HepG2 (cell line): ENCODE data around the gene ADAMTS16. TPM values are rescaled to one million over a fixed set of nuclear protein-coding genes. Genes with fewer than 3 reads are reported as not detected.

Experiments
- ATAC-seq: fragments of 200-7000 bp; cut with Tn5 transposase; 3 replicates; pipeline ENCODE4 v1.9.1; 2020; ENCODE audit warnings: mild to moderate bottlenecking, moderate library complexity
- BruUV-seq: library from RNA; stranded (reverse); fragments of 400-500 nt; replicated peaks from 2 replicates; lab custom pipeline; 2021; lab: Mats Ljungman, UMichigan
- CTCF ChIA-PET: fragments of 300-600 bp; formaldehyde crosslinking; extraction: SDS; loops from one replicate; lab custom pipeline; 2021; ENCODE audit warnings: low total read pairs, inconsistent platforms, low intra/inter-chr PET ratio; lab: Yijun Ruan, JAX
- POLR2A ChIA-PET: fragments of 350-600 bp; sonication (Branson Sonifier 250); formaldehyde crosslinking; loops from one replicate; lab custom pipeline; 2020; ENCODE audit warnings: antibody characterized with exemption, inconsistent platforms; lab: Yijun Ruan, JAX
- DNase-seq: peaks from one replicate; pipeline ENCODE4 v3.0.0-alpha.2; 2015; ENCODE audit warnings: low spot score
- FAIRE-seq: peaks from 3 replicates; lab custom pipeline; 2011; peaks lifted over from hg19 to GRCh38; lab: Jason Lieb, UNC
- H2AFZ ChIP-seq: one replicate; pipeline ENCODE4 v1.6.1; 2011; ENCODE audit warnings: low read length, inconsistent platforms
- H3K27ac ChIP-seq: fragments of 300-600 bp; 3 replicates; pipeline ENCODE4 v1.8.0; 2011; ENCODE audit warnings: mixed run types, mild to moderate bottlenecking, mixed read lengths, low read length, inconsistent platforms; ENCODE audit not compliant: insufficient read depth; ENCODE audit errors: extremely low read length
- H3K27me3 ChIP-seq, 2 experiments: fragments of 200-600 bp in 1 of 2; 2 replicates in 1 of 2; 3 replicates in 1 of 2; pipeline versions ENCODE4 v1.6.0 to v1.8.0; 2011; ENCODE audit warnings: low read length in 2 of 2, mild to moderate bottlenecking in 2 of 2, moderate library complexity in 2 of 2, inconsistent platforms in 1 of 2; ENCODE audit not compliant: insufficient read depth in 2 of 2, control insufficient read depth in 1 of 2
- H3K36me3 ChIP-seq, 2 experiments: fragments of 200-600 bp in 1 of 2; replicated peaks in 1 of 2; 2 replicates in 1 of 2; 3 replicates in 1 of 2; pipeline versions ENCODE4 v1.5.1 to v1.8.0; 2011; ENCODE audit warnings: low read length in 2 of 2, inconsistent platforms in 1 of 2; ENCODE audit not compliant: insufficient read depth in 2 of 2, control insufficient read depth in 1 of 2
- H3K4me1 ChIP-seq: 2 replicates; pipeline ENCODE4 v1.5.1; 2012; ENCODE audit warnings: low read length, inconsistent platforms; ENCODE audit not compliant: insufficient read depth
- H3K4me2 ChIP-seq: 2 replicates; pipeline ENCODE4 v1.6.0; 2011; ENCODE audit warnings: low read depth, low read length, inconsistent platforms
- H3K4me3 ChIP-seq, 3 experiments: fragments of 200-600 bp in 1 of 3; sonication (generic), shearing (Covaris generic) in 1 of 3; replicated peaks in 1 of 3; 2 replicates each; pipeline ENCODE4 v1.5.1; 2011 to 2016; ENCODE audit warnings: low read length in 3 of 3, inconsistent platforms in 2 of 3, low read depth in 2 of 3, mild to moderate bottlenecking in 2 of 3, control low read depth in 1 of 3, mixed read lengths in 1 of 3; ENCODE audit not compliant: insufficient read depth in 1 of 3
- H3K79me2 ChIP-seq: one replicate; pipeline ENCODE4 v1.6.1; 2011; ENCODE audit warnings: low read length, inconsistent platforms; ENCODE audit not compliant: insufficient read depth
- H3K9ac ChIP-seq: 2 replicates; pipeline ENCODE4 v1.6.0; 2011; ENCODE audit warnings: mild to moderate bottlenecking, low read depth, low read length, inconsistent platforms; ENCODE audit not compliant: insufficient read depth
- H3K9me3 ChIP-seq: 2 replicates; pipeline ENCODE4 v1.5.1; 2012; ENCODE audit warnings: mild to moderate bottlenecking, low read length
- H4K20me1 ChIP-seq: 2 replicates; pipeline ENCODE4 v1.6.0; 2011; ENCODE audit warnings: inconsistent platforms, mild to moderate bottlenecking, low read length, moderate library complexity; ENCODE audit not compliant: insufficient read depth
- ARID2 ChIP-seq: sonication (generic); formaldehyde crosslinking; IDR thresholded peaks from 2 replicates; pipeline ENCODE4 v1.8.1; 2022; ENCODE audit warnings: mild to moderate bottlenecking, missing genetic modification reagents, borderline replicate concordance
- HDAC2 ChIP-seq: sonication (generic); formaldehyde crosslinking; IDR thresholded peaks from 2 replicates; pipeline ENCODE4 v1.4.0; 2020; ENCODE audit warnings: missing genetic modification reagents
- HNRNPUL1 ChIP-seq: fragments of 200-400 bp; formaldehyde crosslinking; IDR thresholded peaks from 2 replicates; pipeline ENCODE4 v1.6.1; 2017; ENCODE audit warnings: low read depth, mild to moderate bottlenecking, low read length, moderate library complexity
- HOXA5 ChIP-seq: sonication (generic); formaldehyde crosslinking; IDR thresholded peaks from 2 replicates; pipeline ENCODE4 v1.4.0; 2020; ENCODE audit warnings: missing genetic modification reagents
- MED1 ChIP-seq: sonication (generic); formaldehyde crosslinking; IDR thresholded peaks from 2 replicates; pipeline ENCODE4 v1.4.0; 2020; ENCODE audit warnings: missing genetic modification reagents
- NCOR1 ChIP-seq: fragments of 200-600 bp; sonication (generic); IDR thresholded peaks from 2 replicates; pipeline ENCODE4 v1.7.0; 2017; ENCODE audit warnings: antibody characterized with exemption, low read length, borderline replicate concordance
- NONO ChIP-seq, 2 experiments: fragments of 450-650 bp in 1 of 2; sonication (generic) in 1 of 2; formaldehyde crosslinking in 1 of 2; IDR thresholded peaks in 1 of 2; conservative IDR thresholded peaks in 1 of 2; 2 replicates each; pipeline versions ENCODE4 v1.6.1 to v1.8.0; 2017 to 2022; ENCODE audit warnings: mild to moderate bottlenecking in 1 of 2, missing genetic modification reagents in 1 of 2, moderate library complexity in 1 of 2
- PAF1 ChIP-seq: IDR thresholded peaks from 2 replicates; pipeline ENCODE4 v1.6.1; 2016; ENCODE audit warnings: missing genetic modification reagents, missing compliant biosample characterization
- SP4 ChIP-seq: sonication (generic); formaldehyde crosslinking; IDR thresholded peaks from 2 replicates; pipeline ENCODE4 v1.8.1; 2023; ENCODE audit warnings: mild to moderate bottlenecking, missing genetic modification reagents
- ZEB1 ChIP-seq: IDR thresholded peaks from 2 replicates; pipeline ENCODE4 v1.6.1; 2012; ENCODE audit warnings: mild to moderate bottlenecking, low read depth, inconsistent platforms; ENCODE audit not compliant: insufficient replicate concordance
- ZMYM2 ChIP-seq: sonication (generic); formaldehyde crosslinking; IDR thresholded peaks from 2 replicates; pipeline ENCODE4 v1.8.0; 2022; ENCODE audit warnings: mild to moderate bottlenecking, missing genetic modification reagents
- ZNF234 ChIP-seq: sonication (generic); formaldehyde crosslinking; conservative IDR thresholded peaks from 2 replicates; pipeline ENCODE4 v1.5.1; 2020; ENCODE audit warnings: mild to moderate bottlenecking, missing genetic modification reagents
- ZNF337 ChIP-seq: sonication (generic); formaldehyde crosslinking; IDR thresholded peaks from 2 replicates; pipeline ENCODE4 v1.5.1; 2020; ENCODE audit warnings: missing genetic modification reagents, low read depth, mild to moderate bottlenecking, borderline replicate concordance
- ZNF33A ChIP-seq: sonication (generic); formaldehyde crosslinking; IDR thresholded peaks from 2 replicates; pipeline ENCODE4 v1.5.1; 2020; ENCODE audit warnings: missing genetic modification reagents, mild to moderate bottlenecking, moderate library complexity, borderline replicate concordance
- ZNF343 ChIP-seq: sonication (generic); formaldehyde crosslinking; IDR thresholded peaks from 2 replicates; pipeline ENCODE4 v1.4.0; 2020; ENCODE audit warnings: mild to moderate bottlenecking, missing genetic modification reagents
- ZNF569 ChIP-seq: sonication (generic); formaldehyde crosslinking; IDR thresholded peaks from 2 replicates; pipeline ENCODE4 v1.5.0; 2020; ENCODE audit warnings: mild to moderate bottlenecking, missing genetic modification reagents, moderate library complexity, borderline replicate concordance
- ZNF766 ChIP-seq: sonication (generic); formaldehyde crosslinking; IDR thresholded peaks from 2 replicates; pipeline ENCODE4 v1.5.0; 2020; ENCODE audit warnings: missing genetic modification reagents, borderline replicate concordance
- ZNF788 ChIP-seq: sonication (generic); formaldehyde crosslinking; IDR thresholded peaks from 2 replicates; pipeline ENCODE4 v1.5.0; 2020; ENCODE audit warnings: mild to moderate bottlenecking, missing genetic modification reagents, borderline replicate concordance
- WGBS: methylation state at CpG from one replicate; pipeline ENCODE4 v1.1.6; 2017; ENCODE audit warnings: low lambda C conversion rate; 5-methylcytosine and 5-hydroxymethylcytosine counted together
- in situ Hi-C: cut with HindIII; loops from 2 replicates; pipeline ENCODE4 v1.10.0; 2017; ENCODE audit warnings: low pct_unique_long_range_greater_than_20kb; ENCODE audit not compliant: extremely low pct_ligation_motif_present
- intact Hi-C: fragments of 100-400 bp; cut with micrococcal nuclease; formaldehyde crosslinking; loops from one replicate; pipeline ENCODE4 v1.10.0; 2022; ENCODE audit not compliant: unreplicated experiment
- polyA plus RNA-seq, 8 experiments: library from polyadenylated mRNA; depleted of rRNA in 3 of 8; stranded (reverse) in 7 of 8; unstranded in 1 of 8; fragments of >200 nt; fragmentation: Illumina TruSeq in 4 of 8; extraction: Trizol in 4 of 8; gene quantifications; 2 replicates each; pipeline versions ENCODE4 v1.2.1 to v1.2.3, GENCODE V29; 2011 to 2016; ENCODE audit warnings: low read depth in 4 of 8, missing spikeins in 1 of 8, mixed read lengths in 1 of 8; ENCODE audit not compliant: insufficient read depth in 1 of 8
- total RNA-seq, 5 experiments: library from RNA; depleted of rRNA; stranded (reverse); fragments of >200 nt; fragmentation: Illumina TruSeq; extraction: Trizol; gene quantifications; 2 replicates each; pipeline ENCODE4 v1.2.3, GENCODE V29; 2016; ENCODE audit warnings: low read depth in 1 of 5
- TF ChIP-seq, protein P1 (sequence below): sonication (generic); formaldehyde crosslinking; IDR thresholded peaks from 2 replicates; pipeline ENCODE4 v1.4.0; 2020; ENCODE audit warnings: missing genetic modification reagents, borderline replicate concordance

Gene ADAMTS16
- total and polyA plus RNA-seq, 2 of the 13 experiments (the other 11 are each of a cell fraction or from before 2014, with no cell fraction given) = 0.02 to 0.03 TPM

DNA sequence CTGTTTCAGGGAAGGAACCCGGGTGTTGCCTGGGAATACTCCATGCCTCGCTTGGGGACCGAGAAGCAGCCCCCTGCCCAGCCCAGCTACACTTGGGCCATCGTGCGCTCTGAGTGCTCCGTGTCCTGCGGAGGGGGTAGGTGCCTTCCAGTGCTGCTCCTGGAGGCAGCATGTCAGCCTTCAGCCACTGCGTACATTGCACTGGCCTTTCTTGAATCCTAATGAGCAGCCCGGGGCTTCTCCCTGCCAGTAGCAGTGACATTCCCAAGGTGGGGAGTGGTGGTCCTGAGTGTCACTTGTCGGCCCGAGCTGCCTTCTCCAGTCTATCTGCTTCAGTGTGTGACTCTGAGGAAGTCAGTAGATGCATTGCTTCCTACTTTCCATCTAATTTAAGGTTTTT lies 101.9 kb downstream of the ADAMTS16 start (continued):
- no peak for TF ChIP-seq ZNF788
- TF ChIP-seq ZNF569 (CRISPR knock-in tag) = no peak
- TF ChIP-seq, all 625 proteins: peak for 0

DNA sequence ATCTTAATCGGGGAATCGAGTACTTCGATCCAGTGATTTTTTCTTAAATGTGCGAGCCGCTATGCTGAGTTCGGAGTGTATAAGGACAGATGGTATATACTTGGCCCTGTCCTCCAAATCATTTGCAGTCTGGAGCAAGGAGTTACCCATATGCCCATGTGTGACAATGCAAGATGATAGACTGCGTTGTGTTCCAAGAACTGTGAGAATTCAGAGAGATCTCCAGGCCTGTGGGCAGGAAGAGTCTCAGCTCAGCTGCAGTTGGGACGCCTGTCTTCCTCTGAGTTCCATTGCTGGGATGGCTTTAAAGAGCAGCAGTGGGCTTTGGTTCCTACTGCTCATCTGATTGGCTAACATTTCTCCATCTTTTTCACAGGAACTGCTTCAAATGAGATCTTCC lies 106.6 kb downstream of the ADAMTS16 start:
- ChIA-PET CTCF (no interaction called here), POLR2A (no interaction called here)
- DNase-seq = no peak
- BruUV-seq = no TSS peak
- no peak overlapping the region for H3K27ac ChIP-seq
- in situ Hi-C loops = no loop called here
- no peak overlapping the region for H3K4me3 ChIP-seq
- H3K4me2 ChIP-seq = no peak overlapping the region
- no peak overlapping the region for H2AFZ ChIP-seq
- no peak for ATAC-seq
- H4K20me1 ChIP-seq = no peaks in the 10 kb centered on the region
- H3K79me2 ChIP-seq = no peaks in the 10 kb centered on the region
- 75% methylated on average over 8 of the region's 8 CpGs for WGBS
- TF ChIP-seq PAF1 (no peak), HOXA5 (CRISPR knock-in tag) (no peak), ZNF343 (CRISPR knock-in tag) (no peak), NONO (IDR thresholded peaks at IDR 0.05) (no peak), NONO (CRISPR knock-in tag; conservative IDR thresholded peaks at IDR 0.05) (no peak), ZEB1 (no peak), ZNF337 (CRISPR knock-in tag) (no peak), HDAC2 (CRISPR knock-in tag) (no peak), MED1 (CRISPR knock-in tag) (no peak), ZNF766 (no peak), ZNF33A (CRISPR knock-in tag) (no peak), HNRNPUL1 (no peak), ZMYM2 (CRISPR knock-in tag) (no peak), SP4 (no peak), NCOR1 (no peak), ARID2 (CRISPR knock-in tag) (no peak), ZNF234 (CRISPR knock-in tag) (no peak)
- TF ChIP-seq, protein P1, sequence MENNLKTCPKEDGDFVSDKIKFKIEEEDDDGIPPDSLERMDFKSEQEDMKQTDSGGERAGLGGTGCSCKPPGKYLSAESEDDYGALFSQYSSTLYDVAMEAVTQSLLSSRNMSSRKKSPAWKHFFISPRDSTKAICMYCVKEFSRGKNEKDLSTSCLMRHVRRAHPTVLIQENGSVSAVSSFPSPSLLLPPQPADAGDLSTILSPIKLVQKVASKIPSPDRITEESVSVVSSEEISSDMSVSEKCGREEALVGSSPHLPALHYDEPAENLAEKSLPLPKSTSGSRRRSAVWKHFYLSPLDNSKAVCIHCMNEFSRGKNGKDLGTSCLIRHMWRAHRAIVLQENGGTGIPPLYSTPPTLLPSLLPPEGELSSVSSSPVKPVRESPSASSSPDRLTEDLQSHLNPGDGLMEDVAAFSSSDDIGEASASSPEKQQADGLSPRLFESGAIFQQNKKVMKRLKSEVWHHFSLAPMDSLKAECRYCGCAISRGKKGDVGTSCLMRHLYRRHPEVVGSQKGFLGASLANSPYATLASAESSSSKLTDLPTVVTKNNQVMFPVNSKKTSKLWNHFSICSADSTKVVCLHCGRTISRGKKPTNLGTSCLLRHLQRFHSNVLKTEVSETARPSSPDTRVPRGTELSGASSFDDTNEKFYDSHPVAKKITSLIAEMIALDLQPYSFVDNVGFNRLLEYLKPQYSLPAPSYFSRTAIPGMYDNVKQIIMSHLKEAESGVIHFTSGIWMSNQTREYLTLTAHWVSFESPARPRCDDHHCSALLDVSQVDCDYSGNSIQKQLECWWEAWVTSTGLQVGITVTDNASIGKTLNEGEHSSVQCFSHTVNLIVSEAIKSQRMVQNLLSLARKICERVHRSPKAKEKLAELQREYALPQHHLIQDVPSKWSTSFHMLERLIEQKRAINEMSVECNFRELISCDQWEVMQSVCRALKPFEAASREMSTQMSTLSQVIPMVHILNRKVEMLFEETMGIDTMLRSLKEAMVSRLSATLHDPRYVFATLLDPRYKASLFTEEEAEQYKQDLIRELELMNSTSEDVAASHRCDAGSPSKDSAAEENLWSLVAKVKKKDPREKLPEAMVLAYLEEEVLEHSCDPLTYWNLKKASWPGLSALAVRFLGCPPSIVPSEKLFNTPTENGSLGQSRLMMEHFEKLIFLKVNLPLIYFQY (CRISPR knock-in tag) = no peak
- no peaks in the 10 kb centered on the region for H3K36me3 ChIP-seq
- no peaks in the 10 kb centered on the region; a peak in 1 of 5 replicates for H3K27me3 ChIP-seq
- H3K9ac ChIP-seq = no peak overlapping the region
- no peaks in the 10 kb centered on the region for H3K4me1 ChIP-seq
- no peaks in the 10 kb centered on the region for H3K9me3 ChIP-seq
- intact Hi-C loops = no loop called here
- no peak for FAIRE-seq
